Measurements from ENCODE around the gene MRPL11. TPM values are rescaled to one million over a fixed set of nuclear protein-coding genes. Genes with fewer than 3 reads are reported as not detected.

MRPL11 gene
- total and polyA plus RNA-seq, 2 of the 13 experiments (the other 11 are each of a cell fraction or from before 2014, with no cell fraction given), result 72.9 to 176 TPM

- Histone ChIP-seq H3K4me2 (ENCODE audit: low read depth, low read length) (no peak overlapping the region), H4K20me1 (ENCODE audit: insufficient read depth, low read length) (no peaks in the 10 kb centered on the region), H3K9ac (ENCODE audit: insufficient read depth, low read depth, low read length) (no peak overlapping the region), H3K36me3 (replicated peaks in 1 of 2; ENCODE audit: control insufficient read depth in 1 of 2, insufficient read depth in 2 of 2, low read length in 2 of 2) (no peaks in the 10 kb centered on the region), H3K4me3 (replicated peaks in 1 of 3; ENCODE audit: insufficient read depth in 1 of 3, low read depth in 2 of 3, low read length in 3 of 3) (no peak overlapping the region), H3K79me2 (ENCODE audit: insufficient read depth, low read length) (no peaks in the 10 kb centered on the region), H3K4me1 (ENCODE audit: insufficient read depth, low read length) (0 out of 2 replicates have a peak, but pooled peaks cover 2% of the 10 kb centered on the region), H3K9me3 (ENCODE audit: low read length) (no peaks in the 10 kb centered on the region), H3K27me3 (ENCODE audit: control insufficient read depth in 1 of 2, insufficient read depth in 2 of 2, low read length in 2 of 2) (peaks cover 0 to 26% of the 10 kb centered on the region in 2 experiments; a peak in 3 of 5 replicates), H3K27ac (ENCODE audit: extremely low read length, insufficient read depth, low read length) (no peak overlapping the region), H2AFZ (ENCODE audit: low read length) (no peak overlapping the region)
- FAIRE-seq (no peak), ATAC-seq (no peak), DNase-seq (ENCODE audit: low spot score) (no peak)
- 25% methylated on average over 6 of the region's 6 CpGs for WGBS (ENCODE audit: low lambda C conversion rate)
- ChIA-PET POLR2A (no interaction called here), CTCF (ENCODE audit: low intra/inter-chr PET ratio, low total read pairs) (no interaction called here)
- BruUV-seq (replicated peaks), result no TSS peak
- in situ Hi-C loops (cut with HindIII; ENCODE audit: extremely low pct_ligation_motif_present, low pct_unique_long_range_greater_than_20kb), result no loop called here
- intact Hi-C loops (cut with micrococcal nuclease; ENCODE audit: unreplicated experiment), result no loop called here
- TF ChIP-seq, protein P1, sequence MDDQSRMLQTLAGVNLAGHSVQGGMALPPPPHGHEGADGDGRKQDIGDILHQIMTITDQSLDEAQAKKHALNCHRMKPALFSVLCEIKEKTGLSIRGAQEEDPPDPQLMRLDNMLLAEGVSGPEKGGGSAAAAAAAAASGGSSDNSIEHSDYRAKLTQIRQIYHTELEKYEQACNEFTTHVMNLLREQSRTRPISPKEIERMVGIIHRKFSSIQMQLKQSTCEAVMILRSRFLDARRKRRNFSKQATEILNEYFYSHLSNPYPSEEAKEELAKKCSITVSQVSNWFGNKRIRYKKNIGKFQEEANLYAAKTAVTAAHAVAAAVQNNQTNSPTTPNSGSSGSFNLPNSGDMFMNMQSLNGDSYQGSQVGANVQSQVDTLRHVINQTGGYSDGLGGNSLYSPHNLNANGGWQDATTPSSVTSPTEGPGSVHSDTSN (CRISPR knock-in tag; IDR thresholded peaks at IDR 0.05; ENCODE audit: borderline replicate concordance), result no peak
- no peak for TF ChIP-seq STAT5B (CRISPR knock-in tag; IDR thresholded peaks at IDR 0.05)
- TF ChIP-seq, protein P2, sequence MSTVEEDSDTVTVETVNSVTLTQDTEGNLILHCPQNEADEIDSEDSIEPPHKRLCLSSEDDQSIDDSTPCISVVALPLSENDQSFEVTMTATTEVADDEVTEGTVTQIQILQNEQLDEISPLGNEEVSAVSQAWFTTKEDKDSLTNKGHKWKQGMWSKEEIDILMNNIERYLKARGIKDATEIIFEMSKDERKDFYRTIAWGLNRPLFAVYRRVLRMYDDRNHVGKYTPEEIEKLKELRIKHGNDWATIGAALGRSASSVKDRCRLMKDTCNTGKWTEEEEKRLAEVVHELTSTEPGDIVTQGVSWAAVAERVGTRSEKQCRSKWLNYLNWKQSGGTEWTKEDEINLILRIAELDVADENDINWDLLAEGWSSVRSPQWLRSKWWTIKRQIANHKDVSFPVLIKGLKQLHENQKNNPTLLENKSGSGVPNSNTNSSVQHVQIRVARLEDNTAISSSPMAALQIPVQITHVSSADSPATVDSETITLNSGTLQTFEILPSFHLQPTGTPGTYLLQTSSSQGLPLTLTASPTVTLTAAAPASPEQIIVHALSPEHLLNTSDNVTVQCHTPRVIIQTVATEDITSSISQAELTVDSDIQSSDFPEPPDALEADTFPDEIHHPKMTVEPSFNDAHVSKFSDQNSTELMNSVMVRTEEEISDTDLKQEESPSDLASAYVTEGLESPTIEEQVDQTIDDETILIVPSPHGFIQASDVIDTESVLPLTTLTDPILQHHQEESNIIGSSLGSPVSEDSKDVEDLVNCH (CRISPR knock-in tag; IDR thresholded peaks at IDR 0.05), result no peak
- no peak for TF ChIP-seq ZNF7 (CRISPR knock-in tag; IDR thresholded peaks at IDR 0.05)
- TF ChIP-seq RFX5 (IDR thresholded peaks at IDR 0.05; ENCODE audit: low read depth, low read length), result no peak
- TF ChIP-seq ZBTB7A (CRISPR knock-in tag; IDR thresholded peaks at IDR 0.05), result no peak
- no peak for TF ChIP-seq ZNF530 (CRISPR knock-in tag; IDR thresholded peaks at IDR 0.05; ENCODE audit: low read depth)
- no peak for TF ChIP-seq SAP130 (CRISPR knock-in tag; IDR thresholded peaks at IDR 0.05; ENCODE audit: low read depth)
- no peak for TF ChIP-seq ZNF598 (CRISPR knock-in tag; IDR thresholded peaks at IDR 0.05; ENCODE audit: borderline replicate concordance)
- TF ChIP-seq HOXD1 (CRISPR knock-in tag; IDR thresholded peaks at IDR 0.05), result no peak
- TF ChIP-seq MLLT10 (CRISPR knock-in tag; IDR thresholded peaks at IDR 0.05), result no peak
- no peak for TF ChIP-seq BORCS8-MEF2B (CRISPR knock-in tag; IDR thresholded peaks at IDR 0.05)
- TF ChIP-seq CREB1 (IDR thresholded peaks at IDR 0.05), result no peak
- no peak for TF ChIP-seq CREB1 (CRISPR knock-in tag; IDR thresholded peaks at IDR 0.05)
- TF ChIP-seq HNRNPUL1 (IDR thresholded peaks at IDR 0.05; ENCODE audit: low read depth, low read length), result no peak
- TF ChIP-seq, protein P3, sequence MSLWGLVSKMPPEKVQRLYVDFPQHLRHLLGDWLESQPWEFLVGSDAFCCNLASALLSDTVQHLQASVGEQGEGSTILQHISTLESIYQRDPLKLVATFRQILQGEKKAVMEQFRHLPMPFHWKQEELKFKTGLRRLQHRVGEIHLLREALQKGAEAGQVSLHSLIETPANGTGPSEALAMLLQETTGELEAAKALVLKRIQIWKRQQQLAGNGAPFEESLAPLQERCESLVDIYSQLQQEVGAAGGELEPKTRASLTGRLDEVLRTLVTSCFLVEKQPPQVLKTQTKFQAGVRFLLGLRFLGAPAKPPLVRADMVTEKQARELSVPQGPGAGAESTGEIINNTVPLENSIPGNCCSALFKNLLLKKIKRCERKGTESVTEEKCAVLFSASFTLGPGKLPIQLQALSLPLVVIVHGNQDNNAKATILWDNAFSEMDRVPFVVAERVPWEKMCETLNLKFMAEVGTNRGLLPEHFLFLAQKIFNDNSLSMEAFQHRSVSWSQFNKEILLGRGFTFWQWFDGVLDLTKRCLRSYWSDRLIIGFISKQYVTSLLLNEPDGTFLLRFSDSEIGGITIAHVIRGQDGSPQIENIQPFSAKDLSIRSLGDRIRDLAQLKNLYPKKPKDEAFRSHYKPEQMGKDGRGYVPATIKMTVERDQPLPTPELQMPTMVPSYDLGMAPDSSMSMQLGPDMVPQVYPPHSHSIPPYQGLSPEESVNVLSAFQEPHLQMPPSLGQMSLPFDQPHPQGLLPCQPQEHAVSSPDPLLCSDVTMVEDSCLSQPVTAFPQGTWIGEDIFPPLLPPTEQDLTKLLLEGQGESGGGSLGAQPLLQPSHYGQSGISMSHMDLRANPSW (CRISPR knock-in tag; IDR thresholded peaks at IDR 0.05; ENCODE audit: borderline replicate concordance), result no peak
- no peak for TF ChIP-seq ERF (CRISPR knock-in tag; IDR thresholded peaks at IDR 0.05)
These were observed 15.6 kb upstream of the MRPL11 start for GRCh38 chr11:66454247-66454646.

Measured in HepG2 (cell line).